Brain pericyte (primary cell): ENCODE data around the gene TMEM132D.

ENCODE experiments used
- DNase-seq: peaks from one replicate; pipeline ENCODE4 v3.0.0-alpha.2; 2012; ENCODE audit warnings: low read depth, low spot score

Gene TMEM132D

DNA sequence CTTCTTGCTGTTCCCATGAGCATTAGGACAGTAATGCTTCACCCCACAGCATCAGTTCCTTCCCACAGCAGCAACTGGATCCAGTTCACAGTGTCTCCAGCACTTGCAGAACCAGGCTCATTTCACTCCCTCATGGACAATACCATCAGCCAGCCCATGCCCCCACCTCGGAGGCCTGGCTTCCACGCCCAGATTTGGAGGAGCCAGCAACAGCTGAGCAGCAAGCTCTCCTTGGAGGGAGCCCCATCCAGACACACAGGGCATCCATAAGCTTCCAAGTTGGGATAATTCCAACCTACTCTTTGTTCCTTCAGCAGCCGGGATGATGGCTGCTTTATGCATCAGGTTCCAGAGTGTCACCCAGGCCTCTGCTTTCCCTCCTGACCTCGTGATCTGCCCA, 800.6 kb downstream of the TMEM132D start:
- DNase-seq, result no peak

- no peak for DNase-seq
Measured at GRCh38 chr12:129102233-129102632, 801.6 kb downstream of the TMEM132D start.

- no peak for DNase-seq
Measured at GRCh38 chr12:129101816-129102215, 802.0 kb downstream of the TMEM132D start.

DNA sequence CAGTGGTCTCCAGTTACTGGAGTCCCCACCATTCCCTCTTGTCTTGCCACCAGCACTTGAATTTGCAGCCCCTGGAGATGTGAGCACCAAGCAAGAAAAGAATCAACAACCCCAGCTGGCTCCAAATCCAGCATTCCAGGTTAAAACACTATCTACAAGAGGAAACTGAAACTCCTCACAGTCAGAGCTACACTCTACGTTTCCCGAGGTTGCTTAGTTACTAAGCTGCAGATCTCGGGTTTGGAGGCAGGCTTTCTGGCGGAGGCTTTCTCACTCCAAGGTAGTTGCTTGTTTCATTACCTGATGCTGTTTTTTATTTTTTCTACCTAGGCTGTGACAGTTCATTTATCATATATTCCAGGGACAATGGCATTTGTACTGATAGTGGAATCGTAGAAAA, 802.4 kb downstream of the TMEM132D start:
- DNase-seq, result no peak

GRCh38 chr12:129097451-129097850, 806.4 kb downstream of the TMEM132D start:
- DNase-seq, result no peak

DNA sequence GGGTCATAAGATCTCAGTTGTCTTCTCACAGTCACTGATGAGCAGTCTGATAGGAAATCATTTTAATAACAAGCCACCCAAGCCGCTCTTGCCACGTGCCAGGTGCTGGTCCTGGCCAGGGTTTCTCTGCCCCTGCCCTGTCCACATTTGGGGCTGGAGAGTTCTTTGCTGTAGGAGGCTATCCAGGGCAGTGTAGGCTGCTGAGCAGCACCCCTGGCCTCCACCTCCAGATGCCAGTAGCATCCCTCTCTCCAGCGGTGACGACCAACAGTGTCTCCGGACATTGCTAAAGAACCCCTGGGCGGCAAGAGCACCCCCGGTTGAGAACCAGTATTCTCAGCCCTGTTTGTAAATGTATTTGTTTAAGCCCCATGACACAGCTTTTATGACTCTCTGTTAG, 806.9 kb downstream of the TMEM132D start:
- DNase-seq, result no peak

- no peak for DNase-seq
Measured at GRCh38 chr12:129096184-129096583, 807.6 kb downstream of the TMEM132D start.

DNA sequence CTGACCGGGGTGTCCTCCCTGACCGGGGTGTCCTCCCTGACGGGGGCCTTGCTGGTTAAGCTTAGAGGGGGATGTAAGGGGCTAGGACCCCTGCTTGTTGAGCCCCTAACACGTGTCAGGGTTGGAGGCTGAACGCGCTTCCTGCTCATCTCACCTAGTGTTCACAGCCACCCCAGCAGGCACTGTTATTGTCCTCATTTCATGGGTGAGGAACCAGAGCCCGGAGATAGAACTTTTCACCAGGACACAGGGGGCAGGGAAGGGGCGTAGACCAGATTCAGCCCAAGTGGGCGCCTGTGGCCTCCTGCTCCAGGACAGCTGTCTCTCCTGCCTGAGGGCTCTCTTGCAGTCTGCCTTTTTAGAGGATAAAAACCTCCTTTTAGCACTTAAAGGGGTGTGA, 814.2 kb downstream of the TMEM132D start:
- no peak for DNase-seq

- no peak for DNase-seq
Measured at GRCh38 chr12:129084875-129085826, 818.7 kb downstream of the TMEM132D start.

DNA sequence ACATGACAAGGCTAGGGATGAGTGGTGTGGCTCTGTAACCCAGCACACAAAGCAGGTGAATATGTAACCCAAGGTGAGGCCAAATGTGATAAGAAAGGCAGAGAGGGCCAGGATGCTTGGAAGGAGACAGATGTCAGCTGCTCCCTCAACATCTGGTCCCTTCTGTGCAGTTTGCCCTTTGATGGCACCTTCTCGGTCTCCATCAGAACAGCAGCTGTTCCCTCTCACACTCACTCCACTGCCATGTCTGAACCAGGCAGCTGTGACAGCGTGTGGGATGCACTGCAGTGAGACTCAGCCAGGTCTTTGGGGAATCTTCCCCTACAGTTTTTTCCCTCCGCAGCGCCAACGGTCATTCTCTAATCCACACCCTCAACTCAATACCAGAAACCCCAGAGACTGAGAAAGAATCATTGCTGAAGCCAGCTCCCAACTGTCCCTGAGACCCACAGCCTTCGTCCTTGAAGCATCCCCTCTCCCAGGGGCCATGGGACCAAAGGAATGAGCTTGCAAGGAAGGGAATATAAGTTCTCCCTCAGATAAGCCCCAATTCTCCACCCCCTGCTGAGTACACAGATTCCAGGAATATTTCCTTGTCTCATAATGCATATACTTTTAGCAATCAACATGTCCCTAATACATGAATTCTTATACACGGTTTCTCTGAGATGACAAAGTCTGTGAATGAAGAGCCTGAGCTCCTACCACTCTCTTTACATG, 820.5 kb downstream of the TMEM132D start:
- no peak for DNase-seq

DNA sequence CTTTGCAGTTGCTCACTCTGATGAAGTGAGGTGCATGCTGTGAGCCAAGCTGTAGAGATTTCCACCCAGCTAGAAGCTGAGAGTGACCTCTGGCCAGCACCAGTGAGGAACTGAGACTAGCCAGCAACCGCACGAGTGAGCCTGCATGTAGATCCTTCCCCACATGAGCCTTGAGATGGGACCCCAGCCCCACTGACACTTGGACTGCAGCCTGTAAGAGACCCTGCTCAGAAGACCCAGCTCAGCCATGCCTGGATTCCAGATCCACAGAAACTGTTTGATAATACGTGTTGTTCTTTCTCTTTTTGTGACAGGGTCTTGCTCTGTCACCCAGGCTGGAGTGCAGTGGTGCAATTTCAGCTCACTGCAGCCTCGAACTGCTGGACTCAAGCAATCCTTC, 821.4 kb downstream of the TMEM132D start:
- no peak for DNase-seq

DNA sequence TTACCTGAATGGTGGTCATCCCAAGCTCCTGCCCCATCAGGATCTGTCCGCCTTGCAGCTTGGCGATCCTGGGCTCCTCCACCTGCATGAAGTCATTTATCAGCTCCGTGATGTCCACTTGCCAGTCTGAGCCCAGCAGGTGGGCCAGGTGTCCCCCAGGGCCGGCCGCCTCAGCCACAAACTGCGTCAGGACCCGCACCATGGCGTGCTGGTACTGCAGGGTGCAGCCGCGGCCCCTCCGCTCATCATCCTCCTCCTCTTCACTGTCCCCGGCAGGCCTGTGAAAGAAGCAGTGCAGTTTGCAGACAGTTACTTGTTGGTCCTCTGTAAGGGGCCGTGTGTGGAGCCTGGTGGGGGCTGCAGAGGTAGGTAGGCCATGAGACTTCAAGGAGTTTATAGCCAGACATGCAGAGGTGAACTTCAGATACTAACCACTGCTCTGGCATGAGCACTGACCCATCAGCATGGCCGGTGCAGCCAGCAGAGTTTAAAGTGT, 822.0 kb downstream of the TMEM132D start:
- no peak for DNase-seq

DNA sequence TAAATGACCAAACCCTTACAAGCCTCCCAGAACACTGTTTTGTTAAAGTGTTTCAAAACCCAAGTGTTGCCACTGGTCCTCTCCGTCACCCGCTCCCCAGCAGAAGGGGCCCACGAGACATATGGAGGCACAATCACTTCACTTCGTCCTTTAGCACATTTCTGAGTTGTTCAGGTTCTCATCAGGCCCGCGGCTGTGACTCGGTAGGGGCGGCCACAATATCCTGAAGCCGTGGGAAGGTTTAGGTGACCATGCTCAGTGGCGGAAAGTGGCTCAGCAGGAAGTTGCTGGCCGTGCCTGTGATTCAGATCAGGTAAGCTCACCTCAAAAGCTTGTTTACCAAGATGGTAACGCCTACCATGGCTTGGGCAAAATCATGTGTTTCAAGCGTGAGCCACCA, 823.0 kb downstream of the TMEM132D start:
- DNase-seq, result no peak

GRCh38 chr12:129080391-129080790, 823.4 kb downstream of the TMEM132D start:
- no peak for DNase-seq

DNA sequence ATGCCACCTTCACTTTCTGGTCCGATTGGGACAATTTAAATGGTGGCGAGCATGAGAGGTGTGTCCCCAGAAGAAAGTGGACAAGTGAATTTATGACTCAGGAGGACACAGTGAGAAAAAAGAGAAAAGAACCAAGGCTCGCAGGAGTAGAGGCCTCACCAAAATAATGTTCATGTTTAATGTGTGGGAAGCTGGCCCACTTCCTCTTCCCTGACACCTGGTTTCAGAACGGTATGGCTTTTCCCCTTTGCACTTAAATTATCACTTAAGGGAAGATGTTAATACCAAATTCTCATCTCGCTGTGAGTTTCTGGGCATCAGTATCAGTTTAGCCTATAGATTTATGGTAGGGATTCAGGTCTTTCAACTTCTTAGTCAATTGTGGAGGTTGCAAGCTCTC, 824.1 kb downstream of the TMEM132D start:
- no peak for DNase-seq

DNA sequence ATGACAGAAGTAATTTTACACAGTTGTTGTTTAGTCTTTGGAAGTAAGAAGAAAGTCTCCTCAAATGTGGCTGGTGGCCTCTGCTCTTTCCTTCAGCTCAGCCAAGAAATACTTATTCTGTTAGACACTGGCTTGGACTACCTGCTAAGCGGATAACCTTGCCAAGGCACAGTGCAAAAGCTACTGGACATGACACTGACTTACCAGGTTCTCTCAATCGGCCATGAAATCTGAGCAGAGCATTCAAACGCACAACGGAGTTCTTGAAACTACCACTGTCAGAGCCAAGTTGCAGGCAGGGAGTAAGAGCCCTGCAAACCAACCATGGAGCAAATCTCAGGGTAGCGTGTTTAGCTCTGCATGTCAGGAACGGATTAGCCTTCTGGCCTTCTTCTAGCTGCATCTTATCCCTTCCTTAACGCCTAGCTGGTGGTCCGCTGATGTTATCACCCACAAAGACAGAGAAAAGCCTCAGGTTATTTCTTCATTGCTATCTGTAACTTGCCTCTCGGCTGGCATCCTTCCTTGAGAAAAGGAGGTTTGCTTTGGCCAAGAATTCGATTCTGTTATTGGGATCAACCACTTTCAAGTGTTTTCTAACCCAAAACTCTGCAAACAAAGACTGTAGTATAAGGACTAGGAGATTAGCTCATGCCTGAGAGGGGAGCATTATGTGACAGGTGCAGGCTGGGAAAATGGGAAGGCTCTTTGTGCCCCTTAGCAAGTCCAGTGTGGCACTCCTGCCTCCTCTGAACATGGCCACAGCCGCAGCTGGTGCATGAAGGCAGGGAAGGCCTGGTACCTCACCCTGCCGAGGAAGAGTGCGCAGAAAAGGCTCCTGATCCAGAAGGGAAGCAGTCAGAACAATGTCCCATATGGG, 827.1 kb downstream of the TMEM132D start:
- no peak for DNase-seq

GRCh38 chr12:129075460-129076208, 828.2 kb downstream of the TMEM132D start:
- DNase-seq, result no peak

GRCh38 chr12:129074379-129074778, 829.4 kb downstream of the TMEM132D start:
- DNase-seq, result no peak

- DNase-seq, result no peak
Measured at GRCh38 chr12:129073157-129073915, 830.5 kb downstream of the TMEM132D start.

GRCh38 chr12:129071362-129071761, 832.5 kb downstream of the TMEM132D start:
- DNase-seq, result no peak
